HG02973 (cell line): ENCODE results near the gene EIF3C.
"Not testable (repeated sequence)": the region's sequence is repeated elsewhere in the genome, so short reads cannot be mapped to it uniquely, and the experiment has no call there.

Experiments
- ATAC-seq: cut with Tn5 transposase; IDR thresholded peaks from one replicate; pipeline ENCODE4 v1.9.1; 2021; ENCODE audit warnings: moderate library complexity; ENCODE audit not compliant: unreplicated experiment

The EIF3C gene

DNA sequence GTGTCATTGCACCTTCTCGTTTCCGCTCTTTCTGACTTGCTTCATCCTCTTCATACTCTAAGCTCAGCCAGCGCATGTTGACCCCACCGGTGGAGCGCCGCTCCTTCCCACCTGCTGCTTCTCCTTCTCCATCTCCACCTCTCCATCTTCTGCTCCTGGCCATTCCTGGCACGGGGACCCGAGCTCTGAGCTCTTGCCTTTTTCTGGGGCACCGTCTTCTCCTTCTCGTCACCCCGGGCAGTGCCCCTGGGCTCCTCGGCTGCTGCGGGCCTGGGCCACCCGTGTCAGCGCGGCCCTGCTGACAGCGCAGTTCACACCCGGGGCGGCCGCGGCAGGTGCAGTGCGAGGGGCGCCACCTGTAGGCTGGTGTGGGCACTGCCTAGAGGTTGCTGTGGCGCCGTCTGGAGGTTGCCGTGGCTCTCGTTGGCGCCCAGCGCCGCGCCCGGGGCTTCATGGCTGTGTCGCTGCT is 38.8 kb downstream of the EIF3C start:
- peak; percentile 91 for ATAC-seq

- ATAC-seq: not testable (repeated sequence)
Measured at GRCh38 chr16:28750469-28751067, 39.3 kb downstream of the EIF3C start.

DNA sequence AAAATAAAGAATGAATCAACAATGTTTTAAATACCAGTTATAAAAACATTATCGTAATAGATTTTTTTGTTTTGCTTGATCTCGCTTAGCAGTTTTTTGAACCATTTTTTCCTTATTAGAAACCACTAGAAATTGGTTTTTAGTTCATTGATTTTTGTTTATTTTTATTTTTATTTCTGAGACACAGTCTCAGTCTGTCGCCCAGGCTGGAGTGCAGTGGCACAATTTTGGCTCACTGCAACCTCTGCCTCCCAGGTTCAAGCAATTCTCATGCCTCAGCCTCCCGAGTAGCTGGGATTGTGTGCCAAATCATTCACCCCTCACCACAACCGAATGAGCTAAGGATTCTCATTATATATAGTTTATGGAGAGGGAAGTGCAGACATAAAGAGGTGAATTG is 40.2 kb downstream of the EIF3C start, which contains the start of gene NPIPB9:
Gene NPIPB9 (plus strand): TSS at position 301 of the 400 bp plus-strand sequence.
- not testable (repeated sequence) for ATAC-seq

- ATAC-seq: not testable (repeated sequence)
Measured at GRCh38 chr16:28781697-28782096, 70.4 kb downstream of the EIF3C start.

- ATAC-seq: not testable (repeated sequence)
Measured at GRCh38 chr16:28782357-28782756, 71.1 kb downstream of the EIF3C start.
